Endometrium (tissue), 2 donors: ENCODE results near the gene SLC30A5.
"Not testable (repeated sequence)": the region's sequence is repeated elsewhere in the genome, so short reads cannot be mapped to it uniquely, and the experiment has no call there.

ENCODE experiments used
- FAIRE-seq: peaks from 2 replicates; lab custom pipeline; 2012; peaks lifted over from hg19 to GRCh38; lab: Jason Lieb, UNC
- donor health status: control.
- donor health status: control.

SLC30A5 gene

DNA sequence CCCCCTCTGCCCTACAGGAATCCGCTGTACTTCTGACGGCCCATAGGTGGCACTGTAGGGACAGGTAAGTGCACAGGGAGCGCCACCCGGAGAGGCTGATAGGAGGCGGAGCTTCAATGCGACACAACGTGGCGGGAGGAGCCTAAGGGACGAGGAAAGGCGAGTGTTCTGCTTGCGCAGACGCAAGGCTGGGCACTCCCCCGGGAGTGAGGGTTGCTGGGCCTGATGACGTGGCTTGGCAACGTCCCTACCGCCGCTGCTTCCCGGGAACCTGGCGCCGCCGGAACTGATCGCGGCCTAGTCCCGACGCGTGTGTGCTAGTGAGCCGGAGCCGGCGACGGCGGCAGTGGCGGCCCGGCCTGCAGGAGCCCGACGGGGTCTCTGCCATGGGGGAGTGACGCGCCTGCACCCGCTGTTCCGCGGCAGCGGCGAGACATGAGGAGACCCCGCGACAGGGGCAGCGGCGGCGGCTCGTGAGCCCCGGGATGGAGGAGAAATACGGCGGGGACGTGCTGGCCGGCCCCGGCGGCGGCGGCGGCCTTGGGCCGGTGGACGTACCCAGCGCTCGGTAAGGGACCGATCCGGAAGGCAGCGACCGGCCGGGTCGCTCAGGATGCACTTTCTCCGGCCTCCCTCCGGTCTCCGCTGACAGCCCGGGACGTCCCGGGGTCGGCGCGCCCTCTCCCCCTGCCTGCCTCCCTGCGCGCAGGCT is at the start of gene SLC30A5:
Gene SLC30A5 (plus strand): TSS at position 244 of the 712 bp plus-strand sequence. CDS start 242 bp downstream, at position 486.
- FAIRE-seq: peak; percentile 92

DNA sequence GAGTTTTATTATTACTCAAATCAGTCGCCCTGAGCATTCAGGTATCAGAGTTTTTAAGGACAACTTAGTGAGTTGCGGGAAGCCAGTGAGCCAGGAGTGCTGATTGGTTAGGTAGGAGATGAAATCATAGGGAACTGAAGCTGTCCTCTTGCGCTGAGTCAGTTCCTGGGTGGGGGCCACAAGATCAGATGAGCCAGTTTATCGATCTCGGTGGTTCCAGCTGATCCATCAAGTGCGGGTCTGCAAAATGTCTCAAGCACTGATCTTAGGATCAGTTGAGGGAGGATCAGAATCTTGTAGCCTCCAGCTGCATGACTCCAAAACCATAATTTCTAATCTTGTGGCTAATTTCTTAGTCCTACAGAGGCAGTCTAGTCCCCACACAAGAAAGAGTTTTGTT is 48.6 kb upstream of the SLC30A5 start:
- FAIRE-seq: not testable (repeated sequence)

GRCh38 chr5:69046375-69046957 is 47.3 kb upstream of the SLC30A5 start:
- no peak for FAIRE-seq

DNA sequence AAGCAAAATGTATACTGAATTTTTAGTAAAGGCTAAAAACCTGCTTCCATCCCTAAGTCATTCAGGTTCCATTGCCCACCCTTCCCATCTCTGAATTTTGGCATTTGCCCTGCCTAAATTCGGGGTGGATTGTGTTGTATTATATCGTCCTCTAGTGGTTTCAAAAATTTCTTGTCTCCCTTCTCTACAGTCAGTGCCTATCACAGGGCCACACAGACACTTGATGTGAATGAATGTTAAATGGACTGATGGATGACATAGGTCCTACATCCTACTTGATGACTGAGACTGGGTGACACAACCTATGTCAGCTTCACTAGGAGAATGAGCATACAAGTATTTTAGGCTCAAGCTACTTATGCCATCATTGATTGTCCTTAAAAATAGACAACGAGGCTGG is 45.6 kb upstream of the SLC30A5 start:
- FAIRE-seq: no peak

DNA sequence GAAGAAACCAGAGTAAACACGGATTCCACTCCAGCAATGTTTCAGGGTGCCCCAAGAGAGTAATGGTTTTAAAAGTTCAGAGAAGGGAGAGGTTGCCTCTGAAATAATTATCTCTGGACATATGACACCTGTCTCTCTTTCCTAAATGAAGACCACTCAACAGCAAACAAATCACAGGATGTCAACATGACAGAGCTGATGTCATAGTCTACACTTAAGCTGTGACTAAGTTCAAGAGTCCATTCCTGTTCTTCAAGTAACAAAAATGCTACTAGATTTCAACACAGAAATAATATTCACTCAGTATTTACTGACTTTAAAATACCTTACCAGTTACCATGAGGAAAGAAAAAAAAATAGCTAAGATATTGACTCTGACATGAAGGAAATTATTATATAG is 44.7 kb upstream of the SLC30A5 start:
- FAIRE-seq: no peak

- no peak for FAIRE-seq
These were observed 44.0 kb upstream of the SLC30A5 start for GRCh38 chr5:69049796-69050195.

DNA sequence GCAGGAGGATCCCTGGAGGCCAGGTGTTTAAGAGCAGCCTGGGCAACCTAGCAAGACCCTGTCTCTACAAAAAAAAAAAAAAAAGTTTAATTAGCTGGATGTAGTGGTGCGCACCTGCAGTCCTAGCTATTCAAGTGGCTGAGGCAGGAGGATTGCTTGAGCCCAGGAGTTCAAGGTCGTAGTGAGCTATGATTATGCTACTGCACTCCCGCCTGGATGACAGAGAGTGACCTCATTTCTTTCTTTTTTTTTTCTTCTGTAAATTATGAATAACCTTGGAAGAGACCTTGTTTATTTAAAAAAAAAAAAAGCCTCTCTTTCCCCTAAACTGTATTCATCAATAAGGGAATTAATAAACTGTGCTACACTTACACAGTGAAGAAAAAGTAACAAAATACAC is 43.6 kb upstream of the SLC30A5 start:
- no peak for FAIRE-seq

DNA sequence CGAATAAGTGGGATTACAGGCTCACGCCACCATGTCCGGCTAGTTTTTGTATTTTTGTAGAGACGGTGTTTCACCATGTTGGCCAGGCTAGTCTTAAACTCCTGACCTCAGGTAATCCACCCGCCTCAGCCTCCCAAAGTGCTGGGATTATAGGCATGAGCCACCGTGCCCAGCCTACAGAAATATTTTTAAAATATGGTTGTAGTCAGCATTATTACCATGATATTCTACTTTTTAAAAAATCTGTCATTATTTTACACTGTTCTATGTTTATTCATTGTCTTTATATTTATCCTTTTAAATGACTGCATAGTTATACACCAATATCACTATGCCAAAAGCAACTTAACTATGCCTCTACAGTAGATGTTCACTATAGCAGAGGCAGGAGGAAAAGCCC is 41.6 kb upstream of the SLC30A5 start:
- FAIRE-seq: no peak

DNA sequence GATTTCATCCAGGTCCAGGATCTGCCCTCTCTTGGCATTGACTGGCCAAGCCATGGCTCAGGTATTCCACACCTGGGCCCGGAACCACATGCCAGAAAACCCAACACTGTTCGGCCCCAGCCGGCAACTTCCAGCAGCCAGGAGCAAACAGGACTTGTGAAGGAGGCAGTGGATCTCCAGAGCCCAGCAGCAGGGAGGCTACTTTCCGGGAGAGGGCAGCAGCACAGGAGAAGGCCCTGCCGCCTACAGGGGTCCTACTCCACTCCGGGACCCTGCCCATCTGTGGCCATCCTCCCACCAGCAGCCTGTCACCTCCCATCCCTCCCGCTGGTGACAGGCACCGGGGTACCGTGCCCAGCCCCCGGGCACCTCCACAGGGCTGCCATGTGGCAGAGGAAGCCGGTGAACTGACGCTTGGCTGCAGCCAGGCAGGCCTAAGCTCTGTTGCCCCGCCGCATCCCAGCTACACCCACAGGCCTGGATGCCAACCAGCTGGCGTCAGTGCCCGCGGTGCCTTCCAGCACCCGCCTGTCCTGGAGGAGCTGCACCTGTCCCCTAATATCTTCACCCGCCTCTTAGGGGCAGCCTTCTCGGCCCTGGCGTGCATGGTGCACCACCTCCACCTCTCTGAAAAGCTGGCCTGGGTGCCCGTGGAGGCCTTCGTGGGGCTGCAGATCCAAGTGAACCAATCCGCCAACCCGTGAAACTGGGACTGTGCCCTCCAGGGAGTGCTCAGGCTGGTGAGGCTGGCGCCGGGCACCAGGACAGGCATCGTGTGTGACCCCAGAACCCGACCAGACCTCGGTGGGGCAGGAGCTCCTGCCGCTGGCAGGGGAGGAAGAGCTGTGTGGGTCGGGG is 18.9 kb upstream of the SLC30A5 start:
- no peak for FAIRE-seq

DNA sequence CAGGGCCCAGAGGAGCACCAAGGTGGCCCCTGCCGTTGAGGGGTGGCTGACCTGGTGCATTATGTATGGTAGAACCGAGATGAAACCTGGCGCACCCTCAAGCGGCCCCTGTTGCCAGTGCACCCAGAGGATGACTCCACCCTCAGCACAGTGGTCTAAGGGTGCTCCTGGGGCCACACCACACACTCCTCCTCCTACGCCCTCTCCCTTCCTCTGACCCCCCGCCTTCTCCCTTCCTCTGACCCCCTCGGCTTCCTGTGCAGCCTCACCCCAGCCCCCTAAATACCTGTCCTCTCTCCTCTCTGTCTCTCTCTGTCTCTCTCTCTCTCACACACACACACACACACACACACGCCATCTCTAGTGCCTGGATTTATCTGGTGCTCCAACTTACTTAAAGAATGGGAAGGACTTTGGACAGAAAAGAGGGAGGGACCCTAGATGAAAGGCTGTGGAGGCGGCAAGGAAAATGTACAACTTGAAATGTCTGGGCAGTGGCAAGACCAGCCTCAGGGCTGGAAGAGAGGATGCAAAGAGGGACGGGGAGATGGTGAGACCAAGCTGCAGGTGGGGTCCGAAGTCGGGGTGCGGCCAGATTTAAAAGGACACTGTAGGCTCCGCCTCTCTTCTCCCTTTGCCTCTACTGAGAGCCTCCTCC is 18.2 kb upstream of the SLC30A5 start:
- FAIRE-seq: no peak

- FAIRE-seq: no peak
These were observed 14.8 kb upstream of the SLC30A5 start for GRCh38 chr5:69078921-69079540.

DNA sequence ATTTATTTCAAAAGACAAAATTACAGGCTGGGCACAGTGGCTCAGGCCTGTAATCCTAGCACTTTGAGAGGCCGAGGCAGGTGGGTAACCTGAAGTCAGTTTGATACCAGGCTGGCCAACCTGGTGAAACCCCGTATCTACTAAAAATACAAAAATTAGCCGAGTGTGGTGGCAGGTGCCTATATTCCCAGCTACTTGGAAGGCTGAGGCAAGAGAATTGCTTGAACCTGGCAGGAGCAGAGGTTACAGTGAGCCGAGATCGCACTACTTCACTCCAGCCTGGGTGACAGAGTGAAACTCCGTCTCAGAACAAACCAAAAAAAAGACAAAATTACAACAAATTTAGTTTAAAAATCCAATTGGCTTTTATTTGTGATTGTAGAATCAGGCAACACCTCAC is 14.3 kb upstream of the SLC30A5 start:
- FAIRE-seq: no peak

DNA sequence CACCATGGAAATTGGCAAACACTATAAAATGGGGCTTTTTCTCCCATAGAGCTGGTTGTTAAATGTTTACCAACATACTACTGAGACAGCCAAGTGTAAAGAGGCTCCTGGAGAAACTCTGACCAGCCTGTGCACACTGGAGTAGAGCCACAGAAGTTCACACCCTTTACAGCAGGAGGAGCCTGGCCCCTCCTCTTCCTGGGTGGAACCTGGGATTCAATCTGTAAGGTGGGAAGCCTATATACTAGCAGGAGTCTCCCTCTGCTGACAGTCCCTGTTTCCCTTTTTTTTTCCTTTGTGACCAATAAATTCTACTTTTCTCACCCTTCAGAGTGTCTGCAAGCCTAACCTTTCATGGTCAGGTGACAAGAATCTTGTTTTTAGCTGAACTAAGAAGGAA is 10.4 kb upstream of the SLC30A5 start:
- FAIRE-seq: no peak

GRCh38 chr5:69084195-69084594 is 9.6 kb upstream of the SLC30A5 start:
- FAIRE-seq: no peak

DNA sequence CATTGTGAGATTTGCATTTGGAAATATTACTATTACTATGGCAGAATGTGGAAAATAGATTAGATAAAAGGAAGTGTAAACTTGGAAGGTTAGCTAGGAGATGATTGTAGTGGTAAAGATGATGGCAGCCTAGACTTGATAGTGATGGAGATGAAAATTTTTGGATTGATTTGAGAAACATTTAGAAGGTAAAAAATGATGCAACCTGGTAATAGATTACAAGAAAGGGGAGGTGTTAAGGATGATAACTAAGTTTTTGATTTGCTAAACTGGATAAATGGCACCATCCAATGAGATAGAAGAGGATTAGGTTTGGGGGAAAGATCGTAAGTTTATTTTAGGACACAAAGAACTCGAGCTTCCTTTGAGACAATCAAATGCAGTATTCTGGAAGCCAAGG is 8.9 kb upstream of the SLC30A5 start:
- no peak for FAIRE-seq

- FAIRE-seq: no peak
These were observed 7.6 kb upstream of the SLC30A5 start for GRCh38 chr5:69086206-69086605.

DNA sequence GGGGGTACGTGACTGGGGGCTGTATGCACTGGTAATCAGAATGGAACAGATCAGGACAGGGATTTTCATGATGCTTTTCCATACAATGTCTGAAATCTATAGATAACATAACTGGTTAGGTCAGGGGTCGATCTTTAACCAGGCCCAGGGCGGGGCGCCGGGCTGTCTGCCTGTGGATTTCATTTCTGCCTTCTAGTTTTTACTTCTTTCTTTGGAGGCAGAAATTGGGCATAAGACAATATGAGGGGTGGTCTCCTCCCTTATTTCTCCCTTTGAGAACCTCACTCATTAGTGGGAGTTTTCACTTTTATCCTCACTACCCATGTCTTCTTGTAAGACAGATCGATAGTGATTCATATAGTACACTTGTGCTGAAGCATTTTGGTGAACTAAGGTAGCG is 5.8 kb upstream of the SLC30A5 start:
- not testable (repeated sequence) for FAIRE-seq

GRCh38 chr5:69090158-69090557 is 3.7 kb upstream of the SLC30A5 start:
- FAIRE-seq: no peak

- FAIRE-seq: no peak
These were observed 2.0 kb upstream of the SLC30A5 start for GRCh38 chr5:69091771-69092170.

GRCh38 chr5:69092969-69093368 is 845 bp upstream of the SLC30A5 start:
- no peak for FAIRE-seq

DNA sequence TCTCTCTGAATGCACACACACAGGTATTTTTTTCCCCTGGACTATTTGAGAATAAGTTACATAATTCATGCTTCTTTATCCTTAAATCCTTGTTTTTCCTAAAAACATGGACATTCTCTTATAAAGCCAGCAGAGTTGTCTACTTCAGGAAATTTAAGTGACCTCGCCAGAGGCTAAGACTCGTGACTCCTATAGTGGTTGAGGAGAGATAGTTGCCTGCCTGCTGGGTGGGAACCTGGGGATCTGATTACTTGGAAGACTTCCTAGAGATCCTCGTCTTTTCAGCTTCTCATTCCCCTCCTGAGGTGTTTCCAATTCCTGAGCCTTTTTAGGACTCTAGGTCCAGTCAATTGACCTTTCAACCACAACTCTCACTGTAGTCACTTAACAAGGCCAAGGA is 5.5 kb downstream of the SLC30A5 start:
- FAIRE-seq: no peak

- no peak for FAIRE-seq
These were observed 9.7 kb downstream of the SLC30A5 start for GRCh38 chr5:69103521-69103920.
